ENCODE measurements around the gene CFAP53.

CFAP53 gene

DNA sequence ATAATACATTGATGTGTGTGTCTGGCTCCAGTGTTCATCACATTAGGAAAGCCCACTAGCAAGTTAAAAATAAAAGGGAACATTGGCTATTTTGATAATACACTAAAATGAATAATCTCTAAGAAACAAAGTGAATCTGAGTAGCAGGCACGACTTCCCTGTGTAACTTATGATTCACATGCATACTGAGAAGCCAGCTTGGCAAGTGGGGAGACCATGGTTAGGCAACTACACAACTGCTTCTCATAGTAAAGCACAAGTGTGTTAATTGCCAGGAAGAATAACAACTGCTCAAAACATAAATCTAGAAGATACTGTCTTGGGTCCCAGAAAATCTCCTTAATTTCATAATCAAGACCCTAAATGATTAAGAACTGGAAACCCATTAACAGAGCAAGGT is 75.4 kb downstream of the CFAP53 start:
- H3K4me3 ChIP-seq (ENCODE audit: low read length), result no peak overlapping the region
- no peaks in the 10 kb centered on the region for H3K9me3 ChIP-seq (ENCODE audit: low read length)
- no peak overlapping the region for H2AFZ ChIP-seq (ENCODE audit: low read depth, low read length)
- no peaks in the 10 kb centered on the region for H3K36me3 ChIP-seq (ENCODE audit: insufficient read depth, low read length)
- peaks cover 4% of the 10 kb centered on the region for H3K4me1 ChIP-seq (ENCODE audit: insufficient read depth, low read length)
- peaks cover 76% of the 10 kb centered on the region for H3K27me3 ChIP-seq (ENCODE audit: insufficient read depth, low read length)

DNA sequence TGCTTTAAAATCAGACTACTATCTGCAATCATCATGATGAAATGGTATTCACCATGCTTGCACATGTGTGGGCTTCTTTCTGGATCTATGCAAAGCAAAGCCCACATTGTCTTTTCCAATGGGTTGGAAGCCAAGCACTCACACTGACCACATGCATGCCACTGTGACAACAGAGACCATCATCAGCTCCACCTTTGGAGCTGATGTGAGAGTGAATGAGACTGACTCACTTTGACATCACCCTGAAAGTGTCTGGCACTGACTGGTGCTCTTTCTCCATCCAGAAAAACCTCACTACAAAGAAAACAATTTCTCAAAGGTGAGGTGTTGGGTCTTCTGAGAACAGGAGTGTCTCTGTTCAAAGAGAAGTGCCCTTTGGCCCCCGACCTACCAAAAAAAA is 76.1 kb downstream of the CFAP53 start:
- no peaks in the 10 kb centered on the region for H3K36me3 ChIP-seq (ENCODE audit: insufficient read depth, low read length)
- no peaks in the 10 kb centered on the region for H3K9me3 ChIP-seq (ENCODE audit: low read length)
- H3K4me3 ChIP-seq (ENCODE audit: low read length), result no peak overlapping the region
- H2AFZ ChIP-seq (ENCODE audit: low read depth, low read length), result no peak overlapping the region
- peaks cover 4% of the 10 kb centered on the region for H3K4me1 ChIP-seq (ENCODE audit: insufficient read depth, low read length)
- peaks cover 71% of the 10 kb centered on the region for H3K27me3 ChIP-seq (ENCODE audit: insufficient read depth, low read length)

DNA sequence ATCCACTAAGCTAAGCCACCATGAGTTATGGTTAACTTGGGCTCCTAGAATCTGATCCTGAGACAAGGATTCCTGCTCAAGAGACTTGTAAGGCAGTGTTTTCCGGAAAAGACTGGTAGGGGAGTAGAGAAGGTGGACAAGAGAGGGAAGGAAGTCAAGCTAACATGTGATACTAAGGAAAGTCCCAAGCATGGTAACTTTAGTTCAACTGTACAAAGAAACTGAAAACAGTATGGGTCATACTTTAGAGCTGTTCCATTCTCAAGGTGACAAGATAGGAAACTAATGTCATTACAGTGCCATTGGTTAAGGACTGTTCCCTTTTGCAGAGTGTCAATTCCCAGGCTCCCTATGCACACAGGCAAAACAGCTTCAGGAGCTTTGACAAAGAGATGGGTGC is 77.1 kb downstream of the CFAP53 start:
- H3K27me3 ChIP-seq (ENCODE audit: insufficient read depth, low read length), result peaks cover 61% of the 10 kb centered on the region
- no peak overlapping the region for H3K4me3 ChIP-seq (ENCODE audit: low read length)
- H2AFZ ChIP-seq (ENCODE audit: low read depth, low read length), result no peak overlapping the region
- no peaks in the 10 kb centered on the region for H3K9me3 ChIP-seq (ENCODE audit: low read length)
- no peaks in the 10 kb centered on the region for H3K36me3 ChIP-seq (ENCODE audit: insufficient read depth, low read length)
- H3K4me1 ChIP-seq (ENCODE audit: insufficient read depth, low read length), result no peaks in the 10 kb centered on the region

DNA sequence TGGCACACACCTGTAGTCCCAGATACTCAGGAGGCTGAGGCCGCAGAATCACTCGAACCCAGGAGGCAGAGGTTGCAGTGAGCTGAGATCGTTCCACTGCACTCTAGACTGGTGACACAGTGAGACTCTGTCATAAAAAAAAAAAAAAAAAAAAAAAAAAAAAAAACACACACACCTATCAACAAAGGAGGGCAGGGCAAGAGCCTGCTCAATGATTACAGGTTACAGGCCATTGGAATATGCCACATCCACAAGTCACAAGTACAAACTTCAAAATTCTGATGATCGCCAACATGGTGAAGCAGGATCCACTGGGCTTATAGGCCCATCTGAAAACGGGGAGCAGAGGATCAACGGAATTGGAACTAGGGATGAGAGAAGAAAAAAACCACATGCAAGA is 77.6 kb downstream of the CFAP53 start:
- H3K4me1 ChIP-seq (ENCODE audit: insufficient read depth, low read length), result no peaks in the 10 kb centered on the region
- no peak overlapping the region for H2AFZ ChIP-seq (ENCODE audit: low read depth, low read length)
- peaks cover 56% of the 10 kb centered on the region for H3K27me3 ChIP-seq (ENCODE audit: insufficient read depth, low read length)
- H3K4me3 ChIP-seq (ENCODE audit: low read length), result no peak overlapping the region
- H3K9me3 ChIP-seq (ENCODE audit: low read length), result no peaks in the 10 kb centered on the region
- no peaks in the 10 kb centered on the region for H3K36me3 ChIP-seq (ENCODE audit: insufficient read depth, low read length)

DNA sequence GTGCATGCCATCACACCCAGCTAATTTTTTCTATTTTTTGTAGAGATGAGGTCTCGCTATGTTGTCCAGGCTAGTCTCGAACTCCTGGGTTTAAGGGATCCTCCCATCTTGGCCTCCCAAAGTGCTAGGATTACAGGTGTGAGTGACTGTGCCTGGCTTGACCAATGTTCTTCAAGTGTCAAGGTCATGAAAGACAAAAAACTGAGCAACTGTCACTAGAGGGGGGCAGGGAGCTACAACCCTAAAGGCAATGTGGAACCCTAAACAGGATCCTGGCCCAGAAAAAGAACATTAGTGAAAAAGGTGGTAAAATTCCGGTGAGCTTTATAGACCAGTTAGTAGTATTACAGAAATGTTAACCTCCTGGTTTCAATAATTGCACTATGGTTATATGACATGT is 78.6 kb downstream of the CFAP53 start:
- H3K4me3 ChIP-seq (ENCODE audit: low read length), result no peak overlapping the region
- no peaks in the 10 kb centered on the region for H3K36me3 ChIP-seq (ENCODE audit: insufficient read depth, low read length)
- no peaks in the 10 kb centered on the region for H3K9me3 ChIP-seq (ENCODE audit: low read length)
- H3K4me1 ChIP-seq (ENCODE audit: insufficient read depth, low read length), result no peaks in the 10 kb centered on the region
- H3K27me3 ChIP-seq (ENCODE audit: insufficient read depth, low read length), result peaks cover 46% of the 10 kb centered on the region
- H2AFZ ChIP-seq (ENCODE audit: low read depth, low read length), result no peak overlapping the region

DNA sequence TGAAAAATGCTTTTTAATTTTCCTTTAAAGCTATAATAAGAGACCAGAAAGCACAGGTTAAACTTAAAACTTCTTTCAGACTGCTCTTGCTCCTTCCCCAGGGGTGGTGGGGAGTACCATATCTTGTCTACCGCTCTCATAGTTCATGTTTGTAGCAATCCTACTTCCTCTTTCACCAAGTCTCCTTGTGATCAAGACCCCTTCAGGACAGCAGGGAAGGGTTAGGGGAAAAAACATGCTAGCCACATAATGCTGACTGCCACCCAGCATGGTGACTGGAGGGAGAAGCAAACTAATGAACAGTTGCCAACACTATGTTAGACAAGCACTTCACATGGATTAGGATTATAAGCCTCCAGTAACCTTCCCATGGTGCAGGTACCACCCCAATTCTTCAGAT is 79.9 kb downstream of the CFAP53 start:
- no peaks in the 10 kb centered on the region for H3K36me3 ChIP-seq (ENCODE audit: insufficient read depth, low read length)
- H3K4me1 ChIP-seq (ENCODE audit: insufficient read depth, low read length), result no peaks in the 10 kb centered on the region
- peaks cover 33% of the 10 kb centered on the region for H3K27me3 ChIP-seq (ENCODE audit: insufficient read depth, low read length)
- no peak overlapping the region for H2AFZ ChIP-seq (ENCODE audit: low read depth, low read length)
- no peak overlapping the region for H3K4me3 ChIP-seq (ENCODE audit: low read length)
- no peaks in the 10 kb centered on the region for H3K9me3 ChIP-seq (ENCODE audit: low read length)

DNA sequence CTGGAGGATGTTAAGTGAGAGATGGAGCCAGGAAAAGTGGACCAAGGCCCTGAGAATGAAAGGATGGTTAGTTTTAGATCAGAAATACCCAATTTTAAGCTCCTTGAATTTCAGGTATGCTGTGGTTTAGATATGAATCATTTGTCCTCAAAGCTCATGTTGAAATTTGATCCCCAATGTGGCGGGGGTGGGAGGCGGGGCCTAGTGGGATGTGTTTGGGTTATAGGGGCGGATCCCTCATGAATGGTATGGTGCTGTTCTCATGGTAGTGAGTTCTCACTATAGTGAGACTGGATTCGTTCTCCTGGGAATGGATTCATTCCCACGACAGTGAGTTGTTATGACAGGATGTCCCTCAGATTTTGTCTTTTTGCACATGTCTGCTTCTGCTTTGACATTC is 82.7 kb downstream of the CFAP53 start:
- no peak overlapping the region for H3K4me3 ChIP-seq (ENCODE audit: low read length)
- H3K36me3 ChIP-seq (ENCODE audit: insufficient read depth, low read length), result no peaks in the 10 kb centered on the region
- H3K4me1 ChIP-seq (ENCODE audit: insufficient read depth, low read length), result no peaks in the 10 kb centered on the region
- peaks cover 13% of the 10 kb centered on the region for H3K27me3 ChIP-seq (ENCODE audit: insufficient read depth, low read length)
- H3K9me3 ChIP-seq (ENCODE audit: low read length), result no peaks in the 10 kb centered on the region
- no peak overlapping the region for H2AFZ ChIP-seq (ENCODE audit: low read depth, low read length)

DNA sequence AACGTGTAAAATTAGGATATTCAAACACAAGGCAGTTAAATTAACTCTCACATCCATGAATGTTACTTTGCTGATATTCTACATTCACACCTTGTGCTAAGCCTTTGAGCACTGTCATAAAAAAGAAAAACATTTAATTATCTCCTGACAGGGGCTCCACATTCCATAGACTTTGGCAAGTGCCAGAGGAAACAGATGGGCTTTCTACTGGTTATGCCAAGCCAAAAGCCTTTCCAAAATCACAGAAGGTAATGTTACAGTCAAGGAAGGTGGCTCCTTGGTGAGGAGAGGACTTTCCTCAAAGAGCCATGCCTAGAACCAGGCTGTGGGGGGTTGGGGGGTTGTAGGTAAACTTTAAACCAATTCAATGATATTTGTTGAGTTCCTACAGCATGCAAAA is 83.8 kb downstream of the CFAP53 start:
- Histone ChIP-seq H3K4me3 (ENCODE audit: low read length) (no peak overlapping the region), H2AFZ (ENCODE audit: low read depth, low read length) (no peak overlapping the region), H3K27me3 (ENCODE audit: insufficient read depth, low read length) (peaks cover 13% of the 10 kb centered on the region), H3K9me3 (ENCODE audit: low read length) (no peaks in the 10 kb centered on the region), H3K36me3 (ENCODE audit: insufficient read depth, low read length) (no peaks in the 10 kb centered on the region), H3K4me1 (ENCODE audit: insufficient read depth, low read length) (no peaks in the 10 kb centered on the region)

DNA sequence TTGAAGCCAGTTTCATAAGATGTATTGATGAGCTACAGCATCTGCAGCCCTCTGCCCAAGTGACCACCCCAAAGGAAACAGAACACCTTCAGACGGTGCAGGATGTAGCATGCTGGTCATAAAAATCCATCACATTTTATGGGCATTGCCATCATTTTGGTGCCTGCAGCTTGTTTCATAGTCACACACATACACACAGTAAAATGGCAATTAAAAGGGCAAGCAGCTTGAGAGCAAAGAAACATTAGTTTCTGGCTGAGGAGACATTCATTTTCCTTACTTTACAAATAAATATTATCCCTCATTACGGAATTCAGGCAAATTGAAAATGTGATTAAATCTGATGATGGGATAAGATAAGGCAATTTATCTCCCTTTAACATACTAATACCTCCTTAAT is 84.7 kb downstream of the CFAP53 start:
- H3K9me3 ChIP-seq (ENCODE audit: low read length), result no peaks in the 10 kb centered on the region
- H3K4me3 ChIP-seq (ENCODE audit: low read length), result no peak overlapping the region
- peaks cover 7% of the 10 kb centered on the region for H3K27me3 ChIP-seq (ENCODE audit: insufficient read depth, low read length)
- H2AFZ ChIP-seq (ENCODE audit: low read depth, low read length), result no peak overlapping the region
- no peaks in the 10 kb centered on the region for H3K4me1 ChIP-seq (ENCODE audit: insufficient read depth, low read length)
- no peaks in the 10 kb centered on the region for H3K36me3 ChIP-seq (ENCODE audit: insufficient read depth, low read length)

DNA sequence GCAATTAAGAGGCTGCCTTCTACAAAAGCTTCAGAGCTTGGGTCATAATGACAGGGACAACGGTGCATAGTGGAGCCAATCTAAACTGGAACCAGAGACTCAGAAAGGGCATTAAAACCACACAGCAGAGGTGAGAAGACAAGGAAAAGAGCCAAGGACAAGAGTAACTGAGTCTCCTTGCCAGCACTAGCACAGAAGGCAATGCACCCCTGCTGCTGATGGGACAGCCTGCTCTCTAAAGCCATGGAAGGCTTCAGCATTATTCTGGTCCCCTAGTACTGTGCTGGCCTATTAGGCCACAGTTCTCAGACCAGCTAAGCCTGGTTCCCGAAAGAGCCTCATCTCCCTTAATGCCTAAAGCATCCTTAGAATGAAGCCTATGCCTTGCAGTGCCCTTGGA is 86.8 kb downstream of the CFAP53 start:
- peaks cover 4% of the 10 kb centered on the region for H3K27me3 ChIP-seq (ENCODE audit: insufficient read depth, low read length)
- H2AFZ ChIP-seq (ENCODE audit: low read depth, low read length), result no peak overlapping the region
- H3K9me3 ChIP-seq (ENCODE audit: low read length), result no peaks in the 10 kb centered on the region
- H3K4me1 ChIP-seq (ENCODE audit: insufficient read depth, low read length), result no peaks in the 10 kb centered on the region
- H3K36me3 ChIP-seq (ENCODE audit: insufficient read depth, low read length), result no peaks in the 10 kb centered on the region
- H3K4me3 ChIP-seq (ENCODE audit: low read length), result no peak overlapping the region

DNA sequence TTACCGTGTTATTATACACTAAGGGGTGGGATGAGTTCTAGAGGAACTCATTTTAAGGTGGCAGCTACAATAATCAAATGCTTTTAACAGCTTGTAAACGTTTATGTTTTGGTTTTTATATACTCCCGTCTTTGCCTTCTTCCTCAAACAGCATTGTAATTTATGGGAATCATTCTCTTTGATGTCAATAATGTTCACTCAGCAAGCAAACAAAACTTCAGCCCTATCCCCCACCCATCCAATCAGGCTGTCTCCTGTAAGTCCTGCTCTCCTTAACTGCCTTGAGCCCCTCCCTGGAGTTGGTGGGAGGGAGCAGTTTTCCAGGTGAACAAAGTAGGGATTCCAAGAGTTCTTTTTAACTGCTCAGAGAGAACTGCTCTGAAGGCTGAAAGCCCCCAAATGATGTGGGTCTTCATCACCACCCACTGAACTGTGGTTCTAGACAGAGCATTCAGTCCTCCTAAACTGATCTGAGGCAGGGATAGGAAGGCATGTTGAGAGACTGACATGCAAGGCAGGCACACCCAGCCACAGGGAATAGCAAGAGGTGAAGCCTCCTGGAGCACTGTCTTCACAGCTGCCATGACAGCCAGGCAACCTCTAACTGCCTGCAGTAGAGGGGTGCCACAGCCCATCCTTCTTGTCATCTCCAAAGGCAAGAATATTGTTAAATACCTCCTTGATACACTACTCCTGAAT is 88.9 kb downstream of the CFAP53 start:
- Histone ChIP-seq H3K36me3 (ENCODE audit: insufficient read depth, low read length) (no peaks in the 10 kb centered on the region), H3K4me1 (ENCODE audit: insufficient read depth, low read length) (no peaks in the 10 kb centered on the region), H3K27me3 (ENCODE audit: insufficient read depth, low read length) (peaks cover 4% of the 10 kb centered on the region), H3K4me3 (ENCODE audit: low read length) (no peak overlapping the region), H3K9me3 (ENCODE audit: low read length) (no peaks in the 10 kb centered on the region), H2AFZ (ENCODE audit: low read depth, low read length) (no peak overlapping the region)

Measured in neuron (in vitro differentiated cells).